GM12878 (cell line): ENCODE results near the gene HDDC3.

Experiments
- MTA3 ChIP-seq: IDR thresholded peaks from 2 replicates; pipeline ENCODE4 v1.6.1; 2012; ENCODE audit warnings: low read length, inconsistent platforms, borderline replicate concordance
- POLR2AphosphoS5 ChIP-seq: IDR thresholded peaks from 2 replicates; pipeline ENCODE4 v1.6.1; 2011; ENCODE audit warnings: mild to moderate bottlenecking, low read length, inconsistent platforms
- RFX5 ChIP-seq: IDR thresholded peaks from 2 replicates; pipeline ENCODE4 v1.6.1; 2011; ENCODE audit warnings: low read depth, low read length, improper control_type of control experiment

DNA sequence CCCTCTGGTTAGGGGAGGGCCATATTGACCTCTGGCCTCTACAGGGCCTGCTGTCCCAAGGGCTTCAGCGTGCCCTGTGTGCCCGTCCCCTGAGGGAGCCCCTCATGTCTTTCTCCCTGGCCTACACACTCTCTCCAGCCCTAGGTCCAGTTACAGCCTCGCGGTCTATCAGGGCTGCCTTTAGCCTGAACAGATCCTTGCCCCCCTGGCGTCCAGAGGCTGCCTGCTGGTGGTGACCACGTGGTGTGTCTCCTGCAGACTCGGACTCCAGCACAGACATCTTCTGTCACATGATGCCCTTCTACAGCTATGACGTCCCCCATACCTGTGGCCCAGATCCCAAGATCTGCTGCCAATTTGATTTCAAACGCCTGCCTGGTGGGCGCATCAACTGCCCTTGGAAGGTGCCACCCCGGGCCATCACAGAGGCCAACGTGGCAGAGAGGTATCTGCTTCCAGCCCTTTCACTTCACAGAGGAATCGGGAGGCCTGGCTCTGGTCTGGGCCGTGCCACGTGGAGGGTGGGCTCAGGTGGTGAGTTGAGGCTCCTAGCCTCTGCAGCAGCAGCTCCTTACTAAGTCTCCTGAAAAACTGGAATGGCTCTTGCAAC lies 25.2 kb downstream of the HDDC3 start:
- TF ChIP-seq RFX5 (no peak), MTA3 (no peak), POLR2AphosphoS5 (no peak)
